RWPE2 (cell line): ENCODE results near the gene SLC13A5.

Experiments used
- ATAC-seq: fragments of 200-7000 bp; cut with Tn5 transposase; 3 replicates; pipeline ENCODE4 v1.9.1; 2021; ENCODE audit warnings: low read depth
- DNase-seq: peaks from one replicate; pipeline ENCODE4 v3.0.0-alpha.2; 2020; ENCODE audit warnings: low spot score
- H3K27ac ChIP-seq: fragments of 450-650 bp; 2 replicates; pipeline ENCODE4 v1.5.1; 2017; ENCODE audit warnings: mild to moderate bottlenecking; ENCODE audit not compliant: poor library complexity, severe bottlenecking
- H3K27me3 ChIP-seq: fragments of 250-450 bp; sonication (Bioruptor Pico); 2 replicates; pipeline ENCODE4 v1.5.1; 2021; ENCODE audit warnings: mild to moderate bottlenecking, moderate library complexity; ENCODE audit not compliant: insufficient read depth, poor library complexity, severe bottlenecking
- H3K36me3 ChIP-seq: fragments of 250-450 bp; sonication (Bioruptor Pico); 2 replicates; pipeline ENCODE4 v1.5.1; 2020; ENCODE audit warnings: low read depth, mild to moderate bottlenecking, moderate library complexity
- H3K4me1 ChIP-seq: fragments of 250-450 bp; sonication (Bioruptor Pico); 2 replicates; pipeline ENCODE4 v1.5.1; 2021; ENCODE audit warnings: mild to moderate bottlenecking, moderate library complexity; ENCODE audit not compliant: insufficient read depth, poor library complexity, severe bottlenecking
- H3K4me3 ChIP-seq: fragments of 250-450 bp; sonication (Bioruptor Pico); 2 replicates; pipeline ENCODE4 v1.5.1; 2021; ENCODE audit warnings: mild to moderate bottlenecking, moderate library complexity; ENCODE audit not compliant: severe bottlenecking
- H3K9me3 ChIP-seq: fragments of 250-450 bp; sonication (Bioruptor Pico); 2 replicates; pipeline ENCODE4 v1.5.1; 2021; ENCODE audit warnings: mild to moderate bottlenecking, moderate library complexity; ENCODE audit not compliant: severe bottlenecking
- TF ChIP-seq, protein P1 (sequence below): fragments of 450-650 bp; IDR thresholded peaks from one replicate; pipeline ENCODE4 v1.5.1; 2017; ENCODE audit warnings: mild to moderate bottlenecking, moderate library complexity; ENCODE audit not compliant: poor library complexity, severe bottlenecking

SLC13A5 gene

DNA sequence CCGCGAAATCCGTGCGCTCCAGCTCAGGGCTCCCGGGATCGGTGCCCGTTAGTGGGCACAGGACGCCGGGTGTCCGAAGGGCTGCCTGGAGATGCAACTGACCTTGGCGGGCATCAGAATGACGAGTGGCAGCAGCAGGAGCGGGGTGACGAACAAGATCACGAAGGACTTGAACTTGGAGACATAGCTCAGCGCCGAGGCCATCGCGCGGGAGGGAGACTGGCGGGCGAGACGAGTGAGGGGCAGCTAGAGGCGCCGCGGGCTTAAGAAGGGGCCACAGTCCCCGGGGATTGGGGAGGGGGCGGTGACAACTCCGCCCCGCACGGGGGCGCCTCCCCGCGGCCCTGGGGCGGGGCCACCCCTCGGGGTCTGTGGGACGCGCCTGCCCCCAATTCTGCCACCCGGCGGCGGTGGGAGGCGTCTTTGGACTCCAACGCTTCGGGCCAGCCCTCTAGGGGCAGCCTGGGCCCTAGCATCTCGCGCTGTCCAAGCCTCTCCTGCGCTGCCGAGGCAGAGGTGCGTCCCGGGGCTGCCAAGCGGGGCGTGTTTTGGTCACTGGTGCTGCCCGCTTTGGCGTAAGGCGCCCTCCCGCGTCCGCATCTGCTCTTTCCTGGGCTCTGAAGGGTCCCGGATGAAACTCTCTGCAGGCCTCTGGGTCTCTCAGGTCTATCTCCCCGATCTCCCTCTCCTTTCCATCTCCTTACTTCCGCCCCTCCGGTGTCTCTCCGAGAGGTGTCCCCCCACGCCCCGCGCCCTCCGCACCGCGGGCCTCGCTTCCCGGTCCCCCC, at the start of gene SLC13A5:
TSS of gene SLC13A5 (minus strand) at position 240 of the 788 bp plus-strand sequence. CDS start at position 204, 36 bp downstream.
- Histone ChIP-seq H3K4me3 (no peak within 1 kb of the TSS), H3K27me3 (no peaks in the 10 kb centered on the region)
- TF ChIP-seq, protein P1, sequence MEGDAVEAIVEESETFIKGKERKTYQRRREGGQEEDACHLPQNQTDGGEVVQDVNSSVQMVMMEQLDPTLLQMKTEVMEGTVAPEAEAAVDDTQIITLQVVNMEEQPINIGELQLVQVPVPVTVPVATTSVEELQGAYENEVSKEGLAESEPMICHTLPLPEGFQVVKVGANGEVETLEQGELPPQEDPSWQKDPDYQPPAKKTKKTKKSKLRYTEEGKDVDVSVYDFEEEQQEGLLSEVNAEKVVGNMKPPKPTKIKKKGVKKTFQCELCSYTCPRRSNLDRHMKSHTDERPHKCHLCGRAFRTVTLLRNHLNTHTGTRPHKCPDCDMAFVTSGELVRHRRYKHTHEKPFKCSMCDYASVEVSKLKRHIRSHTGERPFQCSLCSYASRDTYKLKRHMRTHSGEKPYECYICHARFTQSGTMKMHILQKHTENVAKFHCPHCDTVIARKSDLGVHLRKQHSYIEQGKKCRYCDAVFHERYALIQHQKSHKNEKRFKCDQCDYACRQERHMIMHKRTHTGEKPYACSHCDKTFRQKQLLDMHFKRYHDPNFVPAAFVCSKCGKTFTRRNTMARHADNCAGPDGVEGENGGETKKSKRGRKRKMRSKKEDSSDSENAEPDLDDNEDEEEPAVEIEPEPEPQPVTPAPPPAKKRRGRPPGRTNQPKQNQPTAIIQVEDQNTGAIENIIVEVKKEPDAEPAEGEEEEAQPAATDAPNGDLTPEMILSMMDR: peak; percentile 18

DNA sequence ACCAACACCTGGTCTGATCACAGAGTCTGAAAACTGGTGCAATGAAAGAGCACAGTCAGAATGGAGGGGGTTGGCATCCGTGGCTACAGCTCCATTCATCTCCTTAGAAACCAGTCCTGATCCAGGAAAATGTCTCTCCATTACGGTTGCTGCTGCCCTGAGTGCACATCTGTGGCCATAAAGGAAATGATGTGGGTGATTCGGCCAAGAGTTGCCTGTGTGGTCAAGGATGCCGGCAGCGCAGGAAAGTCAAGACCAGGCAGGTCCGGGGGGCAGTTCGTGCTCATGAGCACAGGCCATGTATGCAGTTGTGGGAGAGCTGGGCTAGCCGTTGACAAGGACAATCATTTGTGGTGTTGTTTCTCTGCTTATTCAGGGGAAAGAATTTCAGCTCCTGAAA, 48.6 kb upstream of the SLC13A5 start:
- H3K9me3 ChIP-seq: no peaks in the 10 kb centered on the region
- no peak overlapping the region for H3K27ac ChIP-seq
- no peak for DNase-seq
- H3K4me1 ChIP-seq: no peaks in the 10 kb centered on the region
- no peaks in the 10 kb centered on the region for H3K27me3 ChIP-seq
- 0 out of 2 replicates have a peak, but pooled peaks cover 7% of the 10 kb centered on the region for H3K36me3 ChIP-seq
- no peak for ATAC-seq
- TF ChIP-seq, protein P1: no peak
- no peak overlapping the region for H3K4me3 ChIP-seq

More for the DNA sequence above, at the start of gene SLC13A5:
- Histone ChIP-seq H3K9me3 (no peaks in the 10 kb centered on the region), H3K27ac (no peak within 1 kb of the TSS), H3K36me3 (no peaks in the 10 kb centered on the region), H3K4me1 (peaks cover 4% of the 10 kb centered on the region)
- ATAC-seq (peak; percentile 25; the same call in 1 of the 3 replicates), DNase-seq (no peak)

DNA sequence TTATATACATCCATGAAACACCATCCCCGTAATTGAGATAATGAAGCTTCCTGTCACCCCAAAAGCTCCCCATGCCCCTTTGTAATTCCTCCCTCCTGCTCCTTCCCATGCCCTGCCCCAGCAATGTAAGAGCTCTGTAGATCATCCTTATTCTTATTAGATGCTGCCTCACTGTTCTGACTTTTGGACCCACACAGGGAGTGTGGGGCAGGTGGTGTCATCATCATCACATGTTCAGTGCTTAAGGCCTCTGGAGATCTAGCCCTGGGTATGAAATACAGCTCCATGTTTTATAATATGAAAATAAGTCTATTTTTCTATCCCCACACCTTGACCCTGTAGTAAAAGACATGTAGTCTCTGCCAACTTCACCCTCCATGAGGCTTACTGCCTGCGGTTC, 44.6 kb upstream of the SLC13A5 start:
- Histone ChIP-seq H3K4me1 (peaks cover 12% of the 10 kb centered on the region), H3K27ac (no peak overlapping the region), H3K4me3 (no peak overlapping the region), H3K36me3 (no peaks in the 10 kb centered on the region), H3K9me3 (no peaks in the 10 kb centered on the region), H3K27me3 (no peaks in the 10 kb centered on the region)
- DNase-seq: no peak
- TF ChIP-seq, protein P1: no peak
- ATAC-seq: no peak

DNA sequence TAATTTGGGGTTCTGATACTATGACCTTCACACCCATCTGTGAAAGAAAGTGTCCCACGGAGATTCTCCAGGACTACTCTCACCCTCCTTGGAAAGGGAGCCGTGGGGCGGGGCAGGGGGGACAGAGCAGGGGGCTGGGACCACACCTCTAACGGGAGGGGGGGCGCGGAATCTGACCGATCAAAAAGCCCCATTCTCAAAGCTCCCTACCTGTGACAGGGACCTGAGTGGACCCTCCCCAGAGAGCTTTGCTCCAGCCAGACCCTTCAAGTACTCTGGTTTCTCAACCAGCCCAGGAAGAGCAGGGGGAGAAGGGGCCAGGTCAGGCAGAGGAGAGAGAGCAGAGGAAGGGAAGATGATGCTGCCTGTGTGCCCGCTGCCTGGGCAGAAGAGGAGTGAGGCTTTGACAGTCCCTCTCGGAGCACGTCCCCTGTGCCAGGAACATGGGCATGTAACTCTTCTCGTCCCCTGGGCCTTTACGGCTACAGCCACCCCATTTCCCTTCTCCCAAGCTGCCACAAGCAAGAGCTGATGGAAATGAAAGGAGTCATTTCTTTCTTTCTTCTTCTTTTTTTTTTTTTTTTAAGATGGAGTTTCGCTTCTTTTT, 43.4 kb upstream of the SLC13A5 start:
- H3K4me1 ChIP-seq: peaks cover 24% of the 10 kb centered on the region
- DNase-seq: no peak

More for the DNA sequence above, 43.4 kb upstream of the SLC13A5 start:
- no peak for ATAC-seq
- Histone ChIP-seq H3K36me3 (no peaks in the 10 kb centered on the region), H3K27me3 (no peaks in the 10 kb centered on the region), H3K4me3 (peak overlapping the region; percentile 17), H3K27ac (peak overlapping the region; percentile 6), H3K9me3 (no peaks in the 10 kb centered on the region)
- TF ChIP-seq, protein P1: no peak
